GM23338 (cell line): ENCODE results near the gene GRM8. TPM values are rescaled to one million over a fixed set of nuclear protein-coding genes. Genes with fewer than 3 reads are reported as not detected.

Experiments
- ATAC-seq: fragments of 200-7000 bp; cut with Tn5 transposase; 3 replicates; pipeline ENCODE4 v1.9.1; 2020
- DNase-seq: peaks from one replicate; pipeline ENCODE4 v3.0.0-alpha.2; 2015; ENCODE audit warnings: low spot score
- H2AFZ ChIP-seq: fragments of 200-600 bp; sonication (generic); 2 replicates; pipeline ENCODE4 v1.8.0; 2016; ENCODE audit warnings: antibody characterized with exemption, mild to moderate bottlenecking, moderate library complexity
- H3F3A ChIP-seq: fragments of 200-600 bp; sonication (generic); replicated peaks from 2 replicates; pipeline ENCODE4 v1.8.0; 2017; ENCODE audit warnings: antibody characterized with exemption, mixed run types, low read depth
- H3K27ac ChIP-seq: fragments of 200-600 bp; sonication (generic); 2 replicates; pipeline ENCODE4 v1.6.1; 2016; ENCODE audit warnings: low read depth
- H3K27me3 ChIP-seq: fragments of 200-600 bp; sonication (generic); 2 replicates; pipeline ENCODE4 v1.8.0; 2016; ENCODE audit warnings: mild to moderate bottlenecking, mixed run types, moderate library complexity; ENCODE audit not compliant: insufficient read depth
- H3K36me3 ChIP-seq: fragments of 200-600 bp; sonication (generic); 2 replicates; pipeline ENCODE4 v1.8.0; 2016; ENCODE audit warnings: mild to moderate bottlenecking; ENCODE audit not compliant: insufficient read depth
- H3K4me1 ChIP-seq: fragments of 200-600 bp; sonication (generic); 2 replicates; pipeline ENCODE4 v1.8.0; 2016; ENCODE audit warnings: mild to moderate bottlenecking, moderate library complexity; ENCODE audit not compliant: insufficient read depth
- H3K4me2 ChIP-seq: fragments of 200-600 bp; sonication (generic); 2 replicates; pipeline ENCODE4 v1.7.1; 2017; ENCODE audit warnings: mixed run types
- H3K4me3 ChIP-seq: fragments of 200-600 bp; sonication (generic); 2 replicates; pipeline ENCODE4 v1.6.1; 2016; ENCODE audit warnings: mixed run types
- H3K79me2 ChIP-seq: fragments of 200-600 bp; sonication (generic); replicated peaks from 2 replicates; pipeline ENCODE4 v1.8.0; 2017; ENCODE audit warnings: mild to moderate bottlenecking; ENCODE audit not compliant: insufficient read depth
- H3K9me2 ChIP-seq: fragments of 200-600 bp; sonication (generic); 2 replicates; pipeline ENCODE4 v1.8.0; 2017; ENCODE audit not compliant: insufficient read depth
- H4K20me1 ChIP-seq: fragments of 200-600 bp; sonication (generic); replicated peaks from 2 replicates; pipeline ENCODE4 v1.8.0; 2017; ENCODE audit warnings: mild to moderate bottlenecking; ENCODE audit not compliant: insufficient read depth
- H3K27ac Mint-ChIP-seq: 2 replicates; pipeline ENCODE4 v1.8.0; 2020; ENCODE audit warnings: inconsistent platforms, mild to moderate bottlenecking, moderate library complexity, mixed read lengths
- H3K27me3 Mint-ChIP-seq: 3 replicates; pipeline ENCODE4 v1.8.0; 2022; ENCODE audit warnings: low read depth, mild to moderate bottlenecking, moderate library complexity, mixed read lengths, inconsistent platforms; ENCODE audit not compliant: insufficient read depth, poor library complexity
- H3K36me3 Mint-ChIP-seq: 3 replicates; pipeline ENCODE4 v1.8.0; 2021; ENCODE audit warnings: low read depth, mild to moderate bottlenecking, inconsistent platforms, moderate library complexity, mixed read lengths
- H3K4me1 Mint-ChIP-seq: 3 replicates; pipeline ENCODE4 v1.8.0; 2020; ENCODE audit warnings: mild to moderate bottlenecking, inconsistent platforms, mixed read lengths
- H3K4me3 Mint-ChIP-seq: 3 replicates; pipeline ENCODE4 v1.8.0; 2021; ENCODE audit warnings: moderate library complexity, mild to moderate bottlenecking, inconsistent platforms, mixed read lengths
- H3K9me3 Mint-ChIP-seq: 3 replicates; pipeline ENCODE4 v1.8.0; 2020; ENCODE audit warnings: moderate library complexity, mild to moderate bottlenecking, inconsistent platforms, mixed read lengths
- CREB1 ChIP-seq: fragments of 250-450 bp; sonication (Bioruptor Pico); IDR thresholded peaks from 2 replicates; pipeline ENCODE4 v1.5.0; 2020; ENCODE audit warnings: low read depth, mild to moderate bottlenecking, moderate library complexity
- EZH2 ChIP-seq: fragments of 200-600 bp; sonication (generic); IDR thresholded peaks from one replicate; pipeline ENCODE4 v1.8.0; 2017; ENCODE audit warnings: antibody characterized with exemption, mild to moderate bottlenecking, low read depth; ENCODE audit not compliant: unreplicated experiment
- EZH2phosphoT487 ChIP-seq: fragments of 200-600 bp; sonication (generic); IDR thresholded peaks from one replicate; pipeline ENCODE4 v1.8.1; 2018; ENCODE audit warnings: antibody characterized with exemption; ENCODE audit not compliant: unreplicated experiment
- JUNB ChIP-seq: IDR thresholded peaks from one replicate; pipeline ENCODE4 v1.6.1; 2016; ENCODE audit warnings: antibody characterized with exemption; ENCODE audit not compliant: unreplicated experiment
- NANOG ChIP-seq: IDR thresholded peaks from 2 replicates; pipeline ENCODE4 v1.6.1; 2016; ENCODE audit warnings: antibody characterized with exemption, borderline replicate concordance
- POLR2AphosphoS5 ChIP-seq: IDR thresholded peaks from 2 replicates; pipeline ENCODE4 v1.6.1; 2016; ENCODE audit warnings: antibody characterized with exemption, low read depth
- STAT1 ChIP-seq: IDR thresholded peaks from one replicate; pipeline ENCODE4 v1.6.1; 2016; ENCODE audit warnings: antibody characterized with exemption; ENCODE audit not compliant: unreplicated experiment
- ZNF114 ChIP-seq: fragments of 250-450 bp; sonication (Bioruptor Pico); IDR thresholded peaks from 2 replicates; pipeline ENCODE4 v1.5.0; 2020; ENCODE audit warnings: mild to moderate bottlenecking, moderate library complexity
- ZNF331 ChIP-seq: fragments of 250-450 bp; sonication (Bioruptor Pico); IDR thresholded peaks from 2 replicates; pipeline ENCODE4 v1.5.0; 2020; ENCODE audit warnings: low read depth, mild to moderate bottlenecking, moderate library complexity
- polyA plus RNA-seq: library from polyadenylated mRNA; unstranded; fragments of >200 nt; fragmentation: Nextera tagmentation; extraction: Ambion mirVana; gene quantifications from 2 replicates; pipeline ENCODE4 v1.2.1, GENCODE V29; 2016
- total RNA-seq: library from RNA; depleted of rRNA; stranded (reverse); fragments of >200 nt; shearing (Covaris generic); gene quantifications from 2 replicates; pipeline ENCODE4 v1.2.3, GENCODE V29; 2014
- TF ChIP-seq, protein P1 (sequence below), 2 experiments: fragments of 200-600 bp in 1 of 2; sonication (generic) in 1 of 2; conservative IDR thresholded peaks; 2 replicates each; pipeline versions ENCODE4 v1.5.1 to v1.6.1; 2016 to 2017; ENCODE audit warnings: antibody characterized with exemption in 2 of 2, low read depth in 2 of 2, mild to moderate bottlenecking in 2 of 2, moderate library complexity in 1 of 2
- TF ChIP-seq, protein P2 (sequence below): IDR thresholded peaks from one replicate; pipeline ENCODE4 v1.6.1; 2018; ENCODE audit warnings: antibody characterized with exemption; ENCODE audit not compliant: unreplicated experiment
- TF ChIP-seq, protein P3 (sequence below): fragments of 250-450 bp; sonication (Bioruptor Pico); IDR thresholded peaks from 2 replicates; pipeline ENCODE4 v1.5.0; 2020; ENCODE audit warnings: mild to moderate bottlenecking, moderate library complexity
- TF ChIP-seq, protein P4 (sequence below): IDR thresholded peaks from 2 replicates; pipeline ENCODE4 v1.6.1; 2016; ENCODE audit warnings: antibody characterized with exemption

The GRM8 gene
- total and polyA plus RNA-seq, 2 experiments from 2014 or later, result 1.9 to 6.6 TPM

DNA sequence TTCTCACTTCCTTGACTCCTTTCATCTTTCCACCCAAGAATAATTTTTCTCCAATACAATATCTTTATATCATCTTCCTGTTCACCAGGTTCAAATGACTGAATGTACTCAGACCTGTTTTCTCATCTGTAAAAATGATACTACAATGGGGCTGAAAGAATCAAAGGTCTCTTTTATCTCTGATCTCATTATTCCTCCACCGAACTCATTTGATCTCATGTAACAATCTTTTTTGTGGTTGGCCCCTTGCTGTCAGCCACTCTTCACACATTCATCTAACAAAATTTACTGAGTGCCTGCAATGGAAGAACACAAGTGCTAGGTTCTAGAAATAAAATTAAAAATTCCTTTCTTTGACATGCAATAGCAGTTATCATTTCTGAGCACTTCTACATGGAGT lies 65.0 kb downstream of the GRM8 start:
- TF ChIP-seq POLR2AphosphoS5 (no peak), JUNB (no peak), STAT1 (no peak), EZH2 (no peak), NANOG (no peak), ZNF114 (CRISPR knock-in tag) (no peak), CREB1 (CRISPR knock-in tag) (no peak), ZNF331 (CRISPR knock-in tag) (no peak), EZH2phosphoT487 (no peak)
- TF ChIP-seq, protein P1, sequence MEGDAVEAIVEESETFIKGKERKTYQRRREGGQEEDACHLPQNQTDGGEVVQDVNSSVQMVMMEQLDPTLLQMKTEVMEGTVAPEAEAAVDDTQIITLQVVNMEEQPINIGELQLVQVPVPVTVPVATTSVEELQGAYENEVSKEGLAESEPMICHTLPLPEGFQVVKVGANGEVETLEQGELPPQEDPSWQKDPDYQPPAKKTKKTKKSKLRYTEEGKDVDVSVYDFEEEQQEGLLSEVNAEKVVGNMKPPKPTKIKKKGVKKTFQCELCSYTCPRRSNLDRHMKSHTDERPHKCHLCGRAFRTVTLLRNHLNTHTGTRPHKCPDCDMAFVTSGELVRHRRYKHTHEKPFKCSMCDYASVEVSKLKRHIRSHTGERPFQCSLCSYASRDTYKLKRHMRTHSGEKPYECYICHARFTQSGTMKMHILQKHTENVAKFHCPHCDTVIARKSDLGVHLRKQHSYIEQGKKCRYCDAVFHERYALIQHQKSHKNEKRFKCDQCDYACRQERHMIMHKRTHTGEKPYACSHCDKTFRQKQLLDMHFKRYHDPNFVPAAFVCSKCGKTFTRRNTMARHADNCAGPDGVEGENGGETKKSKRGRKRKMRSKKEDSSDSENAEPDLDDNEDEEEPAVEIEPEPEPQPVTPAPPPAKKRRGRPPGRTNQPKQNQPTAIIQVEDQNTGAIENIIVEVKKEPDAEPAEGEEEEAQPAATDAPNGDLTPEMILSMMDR (conservative IDR thresholded peaks at IDR 0.05; ENCODE audit: low read depth in 2 of 2), result no peak
- TF ChIP-seq, protein P2, sequence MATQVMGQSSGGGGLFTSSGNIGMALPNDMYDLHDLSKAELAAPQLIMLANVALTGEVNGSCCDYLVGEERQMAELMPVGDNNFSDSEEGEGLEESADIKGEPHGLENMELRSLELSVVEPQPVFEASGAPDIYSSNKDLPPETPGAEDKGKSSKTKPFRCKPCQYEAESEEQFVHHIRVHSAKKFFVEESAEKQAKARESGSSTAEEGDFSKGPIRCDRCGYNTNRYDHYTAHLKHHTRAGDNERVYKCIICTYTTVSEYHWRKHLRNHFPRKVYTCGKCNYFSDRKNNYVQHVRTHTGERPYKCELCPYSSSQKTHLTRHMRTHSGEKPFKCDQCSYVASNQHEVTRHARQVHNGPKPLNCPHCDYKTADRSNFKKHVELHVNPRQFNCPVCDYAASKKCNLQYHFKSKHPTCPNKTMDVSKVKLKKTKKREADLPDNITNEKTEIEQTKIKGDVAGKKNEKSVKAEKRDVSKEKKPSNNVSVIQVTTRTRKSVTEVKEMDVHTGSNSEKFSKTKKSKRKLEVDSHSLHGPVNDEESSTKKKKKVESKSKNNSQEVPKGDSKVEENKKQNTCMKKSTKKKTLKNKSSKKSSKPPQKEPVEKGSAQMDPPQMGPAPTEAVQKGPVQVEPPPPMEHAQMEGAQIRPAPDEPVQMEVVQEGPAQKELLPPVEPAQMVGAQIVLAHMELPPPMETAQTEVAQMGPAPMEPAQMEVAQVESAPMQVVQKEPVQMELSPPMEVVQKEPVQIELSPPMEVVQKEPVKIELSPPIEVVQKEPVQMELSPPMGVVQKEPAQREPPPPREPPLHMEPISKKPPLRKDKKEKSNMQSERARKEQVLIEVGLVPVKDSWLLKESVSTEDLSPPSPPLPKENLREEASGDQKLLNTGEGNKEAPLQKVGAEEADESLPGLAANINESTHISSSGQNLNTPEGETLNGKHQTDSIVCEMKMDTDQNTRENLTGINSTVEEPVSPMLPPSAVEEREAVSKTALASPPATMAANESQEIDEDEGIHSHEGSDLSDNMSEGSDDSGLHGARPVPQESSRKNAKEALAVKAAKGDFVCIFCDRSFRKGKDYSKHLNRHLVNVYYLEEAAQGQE, result no peak
- TF ChIP-seq, protein P3, sequence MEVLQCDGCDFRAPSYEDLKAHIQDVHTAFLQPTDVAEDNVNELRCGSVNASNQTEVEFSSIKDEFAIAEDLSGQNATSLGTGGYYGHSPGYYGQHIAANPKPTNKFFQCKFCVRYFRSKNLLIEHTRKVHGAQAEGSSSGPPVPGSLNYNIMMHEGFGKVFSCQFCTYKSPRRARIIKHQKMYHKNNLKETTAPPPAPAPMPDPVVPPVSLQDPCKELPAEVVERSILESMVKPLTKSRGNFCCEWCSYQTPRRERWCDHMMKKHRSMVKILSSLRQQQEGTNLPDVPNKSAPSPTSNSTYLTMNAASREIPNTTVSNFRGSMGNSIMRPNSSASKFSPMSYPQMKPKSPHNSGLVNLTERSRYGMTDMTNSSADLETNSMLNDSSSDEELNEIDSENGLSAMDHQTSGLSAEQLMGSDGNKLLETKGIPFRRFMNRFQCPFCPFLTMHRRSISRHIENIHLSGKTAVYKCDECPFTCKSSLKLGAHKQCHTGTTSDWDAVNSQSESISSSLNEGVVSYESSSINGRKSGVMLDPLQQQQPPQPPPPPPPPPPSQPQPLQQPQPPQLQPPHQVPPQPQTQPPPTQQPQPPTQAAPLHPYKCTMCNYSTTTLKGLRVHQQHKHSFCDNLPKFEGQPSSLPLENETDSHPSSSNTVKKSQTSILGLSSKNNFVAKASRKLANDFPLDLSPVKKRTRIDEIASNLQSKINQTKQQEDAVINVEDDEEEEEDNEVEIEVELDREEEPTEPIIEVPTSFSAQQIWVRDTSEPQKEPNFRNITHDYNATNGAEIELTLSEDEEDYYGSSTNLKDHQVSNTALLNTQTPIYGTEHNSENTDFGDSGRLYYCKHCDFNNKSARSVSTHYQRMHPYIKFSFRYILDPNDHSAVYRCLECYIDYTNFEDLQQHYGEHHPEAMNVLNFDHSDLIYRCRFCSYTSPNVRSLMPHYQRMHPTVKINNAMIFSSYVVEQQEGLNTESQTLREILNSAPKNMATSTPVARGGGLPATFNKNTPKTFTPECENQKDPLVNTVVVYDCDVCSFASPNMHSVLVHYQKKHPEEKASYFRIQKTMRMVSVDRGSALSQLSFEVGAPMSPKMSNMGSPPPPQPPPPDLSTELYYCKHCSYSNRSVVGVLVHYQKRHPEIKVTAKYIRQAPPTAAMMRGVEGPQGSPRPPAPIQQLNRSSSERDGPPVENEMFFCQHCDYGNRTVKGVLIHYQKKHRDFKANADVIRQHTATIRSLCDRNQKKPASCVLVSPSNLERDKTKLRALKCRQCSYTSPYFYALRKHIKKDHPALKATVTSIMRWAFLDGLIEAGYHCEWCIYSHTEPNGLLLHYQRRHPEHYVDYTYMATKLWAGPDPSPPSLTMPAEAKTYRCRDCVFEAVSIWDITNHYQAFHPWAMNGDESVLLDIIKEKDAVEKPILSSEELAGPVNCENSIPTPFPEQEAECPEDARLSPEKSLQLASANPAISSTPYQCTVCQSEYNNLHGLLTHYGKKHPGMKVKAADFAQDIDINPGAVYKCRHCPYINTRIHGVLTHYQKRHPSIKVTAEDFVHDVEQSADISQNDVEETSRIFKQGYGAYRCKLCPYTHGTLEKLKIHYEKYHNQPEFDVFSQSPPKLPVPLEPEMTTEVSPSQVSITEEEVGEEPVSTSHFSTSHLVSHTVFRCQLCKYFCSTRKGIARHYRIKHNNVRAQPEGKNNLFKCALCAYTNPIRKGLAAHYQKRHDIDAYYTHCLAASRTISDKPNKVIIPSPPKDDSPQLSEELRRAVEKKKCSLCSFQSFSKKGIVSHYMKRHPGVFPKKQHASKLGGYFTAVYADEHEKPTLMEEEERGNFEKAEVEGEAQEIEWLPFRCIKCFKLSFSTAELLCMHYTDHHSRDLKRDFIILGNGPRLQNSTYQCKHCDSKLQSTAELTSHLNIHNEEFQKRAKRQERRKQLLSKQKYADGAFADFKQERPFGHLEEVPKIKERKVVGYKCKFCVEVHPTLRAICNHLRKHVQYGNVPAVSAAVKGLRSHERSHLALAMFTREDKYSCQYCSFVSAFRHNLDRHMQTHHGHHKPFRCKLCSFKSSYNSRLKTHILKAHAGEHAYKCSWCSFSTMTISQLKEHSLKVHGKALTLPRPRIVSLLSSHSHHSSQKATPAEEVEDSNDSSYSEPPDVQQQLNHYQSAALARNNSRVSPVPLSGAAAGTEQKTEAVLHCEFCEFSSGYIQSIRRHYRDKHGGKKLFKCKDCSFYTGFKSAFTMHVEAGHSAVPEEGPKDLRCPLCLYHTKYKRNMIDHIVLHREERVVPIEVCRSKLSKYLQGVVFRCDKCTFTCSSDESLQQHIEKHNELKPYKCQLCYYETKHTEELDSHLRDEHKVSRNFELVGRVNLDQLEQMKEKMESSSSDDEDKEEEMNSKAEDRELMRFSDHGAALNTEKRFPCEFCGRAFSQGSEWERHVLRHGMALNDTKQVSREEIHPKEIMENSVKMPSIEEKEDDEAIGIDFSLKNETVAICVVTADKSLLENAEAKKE (CRISPR knock-in tag), result no peak
- TF ChIP-seq, protein P4, sequence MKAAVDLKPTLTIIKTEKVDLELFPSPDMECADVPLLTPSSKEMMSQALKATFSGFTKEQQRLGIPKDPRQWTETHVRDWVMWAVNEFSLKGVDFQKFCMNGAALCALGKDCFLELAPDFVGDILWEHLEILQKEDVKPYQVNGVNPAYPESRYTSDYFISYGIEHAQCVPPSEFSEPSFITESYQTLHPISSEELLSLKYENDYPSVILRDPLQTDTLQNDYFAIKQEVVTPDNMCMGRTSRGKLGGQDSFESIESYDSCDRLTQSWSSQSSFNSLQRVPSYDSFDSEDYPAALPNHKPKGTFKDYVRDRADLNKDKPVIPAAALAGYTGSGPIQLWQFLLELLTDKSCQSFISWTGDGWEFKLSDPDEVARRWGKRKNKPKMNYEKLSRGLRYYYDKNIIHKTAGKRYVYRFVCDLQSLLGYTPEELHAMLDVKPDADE, result no peak
- H3K36me3 Mint-ChIP-seq, result no peaks in the 10 kb centered on the region
- H3K4me1 ChIP-seq, result peaks cover 13% of the 10 kb centered on the region
- H3K36me3 ChIP-seq, result no peaks in the 10 kb centered on the region
- ATAC-seq, result no peak
- H3K9me2 ChIP-seq, result no peaks in the 10 kb centered on the region; the same call in 1 of the 2 replicates
- no peak for DNase-seq
- no peak overlapping the region for H2AFZ ChIP-seq
- no peaks in the 10 kb centered on the region for H3F3A ChIP-seq
- peaks cover 22% of the 10 kb centered on the region for H3K4me1 Mint-ChIP-seq
- no peaks in the 10 kb centered on the region for H3K9me3 Mint-ChIP-seq
- peaks cover 2% of the 10 kb centered on the region for H3K27me3 Mint-ChIP-seq
- H3K4me3 Mint-ChIP-seq, result no peak overlapping the region
- H3K27ac Mint-ChIP-seq, result no peak overlapping the region
- no peak overlapping the region for H3K4me3 ChIP-seq
- no peaks in the 10 kb centered on the region for H4K20me1 ChIP-seq
- H3K27ac ChIP-seq, result no peak overlapping the region
- no peaks in the 10 kb centered on the region for H3K27me3 ChIP-seq
- H3K79me2 ChIP-seq, result no peaks in the 10 kb centered on the region
- H3K4me2 ChIP-seq, result no peak overlapping the region
